ENCODE data around the gene PLEKHB2.
"Not testable (repeated sequence)": the region's sequence is repeated elsewhere in the genome, so short reads cannot be mapped to it uniquely, and the experiment has no call there.

The PLEKHB2 gene

GRCh38 chr2:131105156-131105949 lies at the start of gene PLEKHB2:
Gene PLEKHB2, plus strand, starts transcription at chr2:131105336. Its CDS starts 15,606 bp downstream, at chr2:131120942.
- peak; percentile 94 for DNase-seq

GRCh38 chr2:131056204-131056931 lies 48.8 kb upstream of the PLEKHB2 start:
- DNase-seq, result no peak

- no peak for DNase-seq
Observed at GRCh38 chr2:131056932-131057287, 48.2 kb upstream of the PLEKHB2 start.

GRCh38 chr2:131058214-131058843 lies 46.8 kb upstream of the PLEKHB2 start:
- no peak for DNase-seq

- DNase-seq, result no peak
Observed at GRCh38 chr2:131058920-131059319, 46.2 kb upstream of the PLEKHB2 start.

- DNase-seq, result no peak
Observed at GRCh38 chr2:131063501-131064283, 41.4 kb upstream of the PLEKHB2 start.

GRCh38 chr2:131064589-131065512 lies 40.3 kb upstream of the PLEKHB2 start:
- DNase-seq, result no peak

- DNase-seq, result no peak
Observed at GRCh38 chr2:131067465-131068125, 37.5 kb upstream of the PLEKHB2 start.

- DNase-seq, result not testable (repeated sequence)
Observed at GRCh38 chr2:131068172-131068571, 37.0 kb upstream of the PLEKHB2 start.

- not testable (repeated sequence) for DNase-seq
Observed at GRCh38 chr2:131075578-131075977, 29.6 kb upstream of the PLEKHB2 start.

- no peak for DNase-seq
Observed at GRCh38 chr2:131076707-131077106, 28.4 kb upstream of the PLEKHB2 start.

- no peak for DNase-seq
Observed at GRCh38 chr2:131077182-131077846, 27.8 kb upstream of the PLEKHB2 start.

- no peak for DNase-seq
Observed at GRCh38 chr2:131077966-131078365, 27.2 kb upstream of the PLEKHB2 start.

GRCh38 chr2:131079931-131080330 lies 25.2 kb upstream of the PLEKHB2 start:
- not testable (repeated sequence) for DNase-seq

GRCh38 chr2:131081190-131081589 lies 23.9 kb upstream of the PLEKHB2 start:
- DNase-seq, result no peak

GRCh38 chr2:131085646-131086045 lies 19.5 kb upstream of the PLEKHB2 start:
- DNase-seq, result no peak

- DNase-seq, result no peak
Observed at GRCh38 chr2:131092458-131093005, 12.6 kb upstream of the PLEKHB2 start.

GRCh38 chr2:131093006-131093695 lies 12.0 kb upstream of the PLEKHB2 start, which contains the start of gene FAM168B:
Gene FAM168B, minus strand, starts transcription at chr2:131093460. Its CDS starts 10,814 bp downstream, at chr2:131082646.
- peak; percentile 89 for DNase-seq

GRCh38 chr2:131093696-131094462 lies 11.3 kb upstream of the PLEKHB2 start:
- peak; percentile 5 for DNase-seq

Measured in CD4-positive, alpha-beta T cell treated with Interleukin-17A for 4 hours (primary cell).